Erythroblast (primary cell): ENCODE data around the gene ALG12.
A peak's percentile ranks its signal among the peaks of the same experiment; 100 is the strongest.

Source experiments
- DNase-seq, 2 experiments: peaks; one replicate each; lab custom pipeline; 2025; lab: John Stamatoyannopoulos, UW
- GATA1 ChIP-seq: IDR thresholded peaks from 2 replicates; pipeline ENCODE4 v1.6.1; 2011; ENCODE audit warnings: low read depth, mild to moderate bottlenecking, control low read depth, low read length, moderate library complexity
- POLR2A ChIP-seq: IDR thresholded peaks from 2 replicates; pipeline ENCODE4 v1.6.1; 2011; ENCODE audit warnings: mild to moderate bottlenecking, low read length

ALG12 gene

GRCh38 chr22:49944399-49944891 lies 26.2 kb upstream of the ALG12 start:
- no peak for DNase-seq
- TF ChIP-seq POLR2A, result no peak
- TF ChIP-seq GATA1, result no peak

GRCh38 chr22:49943771-49944398 lies 25.6 kb upstream of the ALG12 start:
- TF ChIP-seq GATA1 (no peak), POLR2A (no peak)
- DNase-seq, result no peak

GRCh38 chr22:49943405-49943765 lies 25.1 kb upstream of the ALG12 start:
- no peak for TF ChIP-seq GATA1
- TF ChIP-seq POLR2A, result no peak
- DNase-seq, result no peak

- DNase-seq, result peak; percentile 18 to 44
- TF ChIP-seq GATA1 (no peak), POLR2A (no peak)
These were observed 24.5 kb upstream of the ALG12 start for GRCh38 chr22:49942565-49943404.

GRCh38 chr22:49941507-49942316 lies 23.5 kb upstream of the ALG12 start:
- no peak for TF ChIP-seq POLR2A
- DNase-seq, result no peak

GRCh38 chr22:49938565-49939136 lies 20.4 kb upstream of the ALG12 start:
- TF ChIP-seq GATA1 (no peak), POLR2A (no peak)
- no peak for DNase-seq

- no peak for DNase-seq
- no peak for TF ChIP-seq POLR2A
- no peak for TF ChIP-seq GATA1
These were observed 19.7 kb upstream of the ALG12 start for GRCh38 chr22:49937758-49938564.

GRCh38 chr22:49936973-49937757 lies 18.9 kb upstream of the ALG12 start:
- no peak for TF ChIP-seq GATA1
- TF ChIP-seq POLR2A, result no peak
- DNase-seq, result no peak

GRCh38 chr22:49936018-49936972 lies 18.1 kb upstream of the ALG12 start:
- TF ChIP-seq POLR2A, result no peak
- no peak for TF ChIP-seq GATA1
- peak; percentile 55 to 64 for DNase-seq

GRCh38 chr22:49935561-49935960 lies 17.3 kb upstream of the ALG12 start:
- DNase-seq, result no peak
- no peak for TF ChIP-seq GATA1
- TF ChIP-seq POLR2A, result no peak

- DNase-seq, result peak; percentile 39 to 41
- TF ChIP-seq POLR2A (no peak), GATA1 (no peak)
These were observed 16.8 kb upstream of the ALG12 start for GRCh38 chr22:49934891-49935557.
